ENCODE results near the gene TRAF6. TPM values are rescaled to one million over a fixed set of nuclear protein-coding genes. Genes with fewer than 3 reads are reported as not detected.

The TRAF6 gene
- total RNA-seq, 1 experiment from 2014 or later: 6.6 TPM

GRCh38 chr11:36509201-36509639 lies 852 bp downstream of the TRAF6 start:
- Mint-ChIP-seq H3K36me3 (no peaks in the 10 kb centered on the region), H3K9me3 (peaks cover 21% of the 10 kb centered on the region), H3K27me3 (ENCODE audit: low read depth) (peaks cover 37% of the 10 kb centered on the region), H3K4me3 (peak overlapping the region; percentile 96), H3K4me1 (peaks cover 11% of the 10 kb centered on the region), H3K27ac (no peak overlapping the region)
- ChIA-PET CTCF (interaction anchor here (0.8 to 2.5 kb wide), 2 partner anchors 16 to 238 kb away, joined by 6 to 8 read pairs; no protein-coding TSS in a partner anchor), POLR2A (no interaction called here)
- DNase-seq (ENCODE audit: low spot score) (no peak), ATAC-seq (no peak)
- TF ChIP-seq, protein P1, sequence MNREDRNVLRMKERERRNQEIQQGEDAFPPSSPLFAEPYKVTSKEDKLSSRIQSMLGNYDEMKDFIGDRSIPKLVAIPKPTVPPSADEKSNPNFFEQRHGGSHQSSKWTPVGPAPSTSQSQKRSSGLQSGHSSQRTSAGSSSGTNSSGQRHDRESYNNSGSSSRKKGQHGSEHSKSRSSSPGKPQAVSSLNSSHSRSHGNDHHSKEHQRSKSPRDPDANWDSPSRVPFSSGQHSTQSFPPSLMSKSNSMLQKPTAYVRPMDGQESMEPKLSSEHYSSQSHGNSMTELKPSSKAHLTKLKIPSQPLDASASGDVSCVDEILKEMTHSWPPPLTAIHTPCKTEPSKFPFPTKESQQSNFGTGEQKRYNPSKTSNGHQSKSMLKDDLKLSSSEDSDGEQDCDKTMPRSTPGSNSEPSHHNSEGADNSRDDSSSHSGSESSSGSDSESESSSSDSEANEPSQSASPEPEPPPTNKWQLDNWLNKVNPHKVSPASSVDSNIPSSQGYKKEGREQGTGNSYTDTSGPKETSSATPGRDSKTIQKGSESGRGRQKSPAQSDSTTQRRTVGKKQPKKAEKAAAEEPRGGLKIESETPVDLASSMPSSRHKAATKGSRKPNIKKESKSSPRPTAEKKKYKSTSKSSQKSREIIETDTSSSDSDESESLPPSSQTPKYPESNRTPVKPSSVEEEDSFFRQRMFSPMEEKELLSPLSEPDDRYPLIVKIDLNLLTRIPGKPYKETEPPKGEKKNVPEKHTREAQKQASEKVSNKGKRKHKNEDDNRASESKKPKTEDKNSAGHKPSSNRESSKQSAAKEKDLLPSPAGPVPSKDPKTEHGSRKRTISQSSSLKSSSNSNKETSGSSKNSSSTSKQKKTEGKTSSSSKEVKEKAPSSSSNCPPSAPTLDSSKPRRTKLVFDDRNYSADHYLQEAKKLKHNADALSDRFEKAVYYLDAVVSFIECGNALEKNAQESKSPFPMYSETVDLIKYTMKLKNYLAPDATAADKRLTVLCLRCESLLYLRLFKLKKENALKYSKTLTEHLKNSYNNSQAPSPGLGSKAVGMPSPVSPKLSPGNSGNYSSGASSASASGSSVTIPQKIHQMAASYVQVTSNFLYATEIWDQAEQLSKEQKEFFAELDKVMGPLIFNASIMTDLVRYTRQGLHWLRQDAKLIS (CRISPR knock-in tag; IDR thresholded peaks at IDR 0.05; ENCODE audit: borderline replicate concordance): no peak
- no peak for TF ChIP-seq EMX1 (CRISPR knock-in tag; IDR thresholded peaks at IDR 0.05)
- TF ChIP-seq, protein P2, sequence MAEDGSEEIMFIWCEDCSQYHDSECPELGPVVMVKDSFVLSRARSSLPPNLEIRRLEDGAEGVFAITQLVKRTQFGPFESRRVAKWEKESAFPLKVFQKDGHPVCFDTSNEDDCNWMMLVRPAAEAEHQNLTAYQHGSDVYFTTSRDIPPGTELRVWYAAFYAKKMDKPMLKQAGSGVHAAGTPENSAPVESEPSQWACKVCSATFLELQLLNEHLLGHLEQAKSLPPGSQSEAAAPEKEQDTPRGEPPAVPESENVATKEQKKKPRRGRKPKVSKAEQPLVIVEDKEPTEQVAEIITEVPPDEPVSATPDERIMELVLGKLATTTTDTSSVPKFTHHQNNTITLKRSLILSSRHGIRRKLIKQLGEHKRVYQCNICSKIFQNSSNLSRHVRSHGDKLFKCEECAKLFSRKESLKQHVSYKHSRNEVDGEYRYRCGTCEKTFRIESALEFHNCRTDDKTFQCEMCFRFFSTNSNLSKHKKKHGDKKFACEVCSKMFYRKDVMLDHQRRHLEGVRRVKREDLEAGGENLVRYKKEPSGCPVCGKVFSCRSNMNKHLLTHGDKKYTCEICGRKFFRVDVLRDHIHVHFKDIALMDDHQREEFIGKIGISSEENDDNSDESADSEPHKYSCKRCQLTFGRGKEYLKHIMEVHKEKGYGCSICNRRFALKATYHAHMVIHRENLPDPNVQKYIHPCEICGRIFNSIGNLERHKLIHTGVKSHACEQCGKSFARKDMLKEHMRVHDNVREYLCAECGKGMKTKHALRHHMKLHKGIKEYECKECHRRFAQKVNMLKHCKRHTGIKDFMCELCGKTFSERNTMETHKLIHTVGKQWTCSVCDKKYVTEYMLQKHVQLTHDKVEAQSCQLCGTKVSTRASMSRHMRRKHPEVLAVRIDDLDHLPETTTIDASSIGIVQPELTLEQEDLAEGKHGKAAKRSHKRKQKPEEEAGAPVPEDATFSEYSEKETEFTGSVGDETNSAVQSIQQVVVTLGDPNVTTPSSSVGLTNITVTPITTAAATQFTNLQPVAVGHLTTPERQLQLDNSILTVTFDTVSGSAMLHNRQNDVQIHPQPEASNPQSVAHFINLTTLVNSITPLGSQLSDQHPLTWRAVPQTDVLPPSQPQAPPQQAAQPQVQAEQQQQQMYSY (CRISPR knock-in tag; IDR thresholded peaks at IDR 0.05): no peak

- peaks cover 11% of the 10 kb centered on the region for H3K4me1 Mint-ChIP-seq
- H3K27ac Mint-ChIP-seq: no peak overlapping the region
- DNase-seq (ENCODE audit: low spot score): no peak
- ChIA-PET CTCF (interaction anchor here (0.8 to 2.5 kb wide), 2 partner anchors 16 to 238 kb away, joined by 6 to 8 read pairs; no protein-coding TSS in a partner anchor), POLR2A (no interaction called here)
- peak overlapping the region; percentile 96 for H3K4me3 Mint-ChIP-seq
- TF ChIP-seq, protein P3, sequence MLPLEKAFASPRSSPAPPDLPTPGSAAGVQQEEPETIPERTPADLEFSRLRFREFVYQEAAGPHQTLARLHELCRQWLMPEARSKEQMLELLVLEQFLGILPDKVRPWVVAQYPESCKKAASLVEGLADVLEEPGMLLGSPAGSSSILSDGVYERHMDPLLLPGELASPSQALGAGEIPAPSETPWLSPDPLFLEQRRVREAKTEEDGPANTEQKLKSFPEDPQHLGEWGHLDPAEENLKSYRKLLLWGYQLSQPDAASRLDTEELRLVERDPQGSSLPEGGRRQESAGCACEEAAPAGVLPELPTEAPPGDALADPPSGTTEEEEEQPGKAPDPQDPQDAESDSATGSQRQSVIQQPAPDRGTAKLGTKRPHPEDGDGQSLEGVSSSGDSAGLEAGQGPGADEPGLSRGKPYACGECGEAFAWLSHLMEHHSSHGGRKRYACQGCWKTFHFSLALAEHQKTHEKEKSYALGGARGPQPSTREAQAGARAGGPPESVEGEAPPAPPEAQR (CRISPR knock-in tag; IDR thresholded peaks at IDR 0.05): no peak
- TF ChIP-seq HMGA2 (CRISPR knock-in tag; IDR thresholded peaks at IDR 0.05): no peak
- no peak for TF ChIP-seq ZNF416 (CRISPR knock-in tag; IDR thresholded peaks at IDR 0.05)
- TF ChIP-seq, protein P1 (CRISPR knock-in tag; IDR thresholded peaks at IDR 0.05; ENCODE audit: borderline replicate concordance): no peak
- TF ChIP-seq JAZF1 (CRISPR knock-in tag; IDR thresholded peaks at IDR 0.05): no peak
- TF ChIP-seq SOX15 (CRISPR knock-in tag; IDR thresholded peaks at IDR 0.05): no peak
- TF ChIP-seq ATF1 (CRISPR knock-in tag; IDR thresholded peaks at IDR 0.05): no peak
- no peak for TF ChIP-seq E2F4 (CRISPR knock-in tag; IDR thresholded peaks at IDR 0.05; ENCODE audit: borderline replicate concordance, low read depth)
- TF ChIP-seq, protein P4, sequence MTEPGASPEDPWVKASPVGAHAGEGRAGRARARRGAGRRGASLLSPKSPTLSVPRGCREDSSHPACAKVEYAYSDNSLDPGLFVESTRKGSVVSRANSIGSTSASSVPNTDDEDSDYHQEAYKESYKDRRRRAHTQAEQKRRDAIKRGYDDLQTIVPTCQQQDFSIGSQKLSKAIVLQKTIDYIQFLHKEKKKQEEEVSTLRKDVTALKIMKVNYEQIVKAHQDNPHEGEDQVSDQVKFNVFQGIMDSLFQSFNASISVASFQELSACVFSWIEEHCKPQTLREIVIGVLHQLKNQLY (CRISPR knock-in tag; IDR thresholded peaks at IDR 0.05): no peak
- no peaks in the 10 kb centered on the region for H3K36me3 Mint-ChIP-seq
- no peak for ATAC-seq
- peaks cover 16% of the 10 kb centered on the region for H3K9me3 Mint-ChIP-seq
- peaks cover 33% of the 10 kb centered on the region for H3K27me3 Mint-ChIP-seq (ENCODE audit: low read depth)
Measured at GRCh38 chr11:36508743-36509142, 1.3 kb downstream of the TRAF6 start.
